GM12892 (cell line): Measurements from ENCODE around the gene STK17A.
"Not testable (repeated sequence)": the region's sequence is repeated elsewhere in the genome, so short reads cannot be mapped to it uniquely, and the experiment has no call there.

Experiments used
- DNase-seq: peaks from one replicate; pipeline ENCODE4 v3.0.0; 2011; ENCODE audit not compliant: insufficient read length
- FAIRE-seq: peaks from 2 replicates; lab custom pipeline; 2011; peaks lifted over from hg19 to GRCh38; lab: Jason Lieb, UNC
- POLR2A ChIP-seq: IDR thresholded peaks from 2 replicates; pipeline ENCODE4 v1.6.1; 2011; ENCODE audit warnings: low read depth, low read length, control low read depth
- POLR2AphosphoS5 ChIP-seq: IDR thresholded peaks from 2 replicates; pipeline ENCODE4 v1.6.1; 2011; ENCODE audit warnings: low read depth, low read length, control low read depth
- TAF1 ChIP-seq: IDR thresholded peaks from 2 replicates; pipeline ENCODE4 v1.6.1; 2011; ENCODE audit warnings: low read depth, mild to moderate bottlenecking, control low read depth, low read length, borderline replicate concordance

STK17A gene

DNA sequence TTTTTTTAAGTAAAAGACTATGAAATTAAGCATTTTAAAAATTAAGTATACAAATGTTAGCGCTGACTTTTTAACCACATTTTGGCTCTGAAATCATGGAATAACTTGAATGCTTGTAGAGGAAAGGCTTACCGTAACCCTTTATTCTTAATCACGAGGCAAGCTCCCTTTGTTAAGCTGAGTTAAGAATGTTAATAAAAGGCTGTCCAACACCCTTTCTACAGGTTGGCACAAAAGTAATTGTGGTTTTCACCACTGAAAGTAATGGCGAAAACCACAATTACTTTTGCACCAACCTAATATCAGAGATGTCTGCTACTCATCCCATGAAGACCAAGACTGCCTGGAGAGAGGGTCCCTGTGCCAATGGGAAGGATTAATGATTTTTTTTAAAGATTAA is 70.6 kb downstream of the STK17A start:
- DNase-seq (no peak), FAIRE-seq (no peak)
- no peak for TF ChIP-seq TAF1
- no peak for TF ChIP-seq POLR2A
- no peak for TF ChIP-seq POLR2AphosphoS5

GRCh38 chr7:43653891-43654504 is 71.1 kb downstream of the STK17A start:
- FAIRE-seq (peak; percentile 9), DNase-seq (no peak)
- TF ChIP-seq TAF1, result no peak
- no peak for TF ChIP-seq POLR2A
- no peak for TF ChIP-seq POLR2AphosphoS5

DNA sequence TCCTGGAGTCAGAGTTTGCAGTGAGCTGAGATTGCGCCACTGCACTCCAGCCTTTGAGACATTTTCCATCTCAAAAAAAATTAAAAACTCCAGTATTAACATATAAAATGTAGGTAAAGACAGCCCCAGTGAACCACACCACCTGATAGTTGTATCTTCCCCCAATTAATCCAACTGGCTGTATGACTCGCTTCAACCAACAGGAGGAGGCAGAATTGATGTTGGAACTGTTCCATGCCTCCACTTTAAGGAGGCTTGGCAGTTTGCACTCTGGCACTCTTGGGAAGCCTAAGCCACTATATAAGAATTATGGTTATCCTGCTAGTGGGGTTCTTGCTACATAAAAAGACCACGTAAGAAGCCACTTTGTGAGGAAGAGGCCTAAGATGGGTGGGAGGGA is 72.7 kb downstream of the STK17A start:
- TF ChIP-seq TAF1 (no peak), POLR2A (no peak), POLR2AphosphoS5 (no peak)
- no peak for DNase-seq
- no peak for FAIRE-seq

GRCh38 chr7:43656997-43657396 is 74.1 kb downstream of the STK17A start:
- DNase-seq (no peak), FAIRE-seq (no peak)
- no peak for TF ChIP-seq TAF1
- no peak for TF ChIP-seq POLR2A
- no peak for TF ChIP-seq POLR2AphosphoS5

GRCh38 chr7:43658718-43659548 is 76.0 kb downstream of the STK17A start:
- DNase-seq, result no peak
- no peak for TF ChIP-seq POLR2A
- TF ChIP-seq TAF1, result no peak
- no peak for TF ChIP-seq POLR2AphosphoS5

GRCh38 chr7:43659549-43659896 is 76.6 kb downstream of the STK17A start:
- DNase-seq (no peak), FAIRE-seq (no peak)
- TF ChIP-seq TAF1, result no peak
- TF ChIP-seq POLR2A, result no peak
- no peak for TF ChIP-seq POLR2AphosphoS5

More at GRCh38 chr7:43658718-43659548, 76.0 kb downstream of the STK17A start:
- FAIRE-seq, result peak; percentile 89

DNA sequence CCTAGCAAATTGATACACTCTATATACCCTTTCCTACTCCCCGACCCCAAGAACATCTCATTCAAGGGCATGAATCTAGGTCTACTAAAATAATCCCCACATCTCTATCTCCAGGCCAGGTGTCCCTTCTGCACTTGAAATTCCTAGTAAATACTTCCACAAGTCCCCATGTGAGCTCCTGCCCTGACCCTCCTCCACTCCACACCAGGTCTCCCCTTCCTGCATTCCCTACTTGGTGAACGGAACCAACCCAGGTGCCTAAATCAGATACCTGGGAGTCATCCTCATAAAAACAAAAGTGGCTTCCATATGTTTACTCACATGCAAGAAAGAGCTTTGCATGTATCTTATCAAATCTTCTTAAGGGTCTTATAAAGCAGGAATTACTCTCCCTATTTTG is 77.2 kb downstream of the STK17A start:
- FAIRE-seq (no peak), DNase-seq (no peak)
- TF ChIP-seq POLR2A (no peak), TAF1 (no peak), POLR2AphosphoS5 (no peak)

- FAIRE-seq (peak; percentile 88), DNase-seq (no peak)
- TF ChIP-seq POLR2A, result no peak
- TF ChIP-seq TAF1, result no peak
- no peak for TF ChIP-seq POLR2AphosphoS5
These were observed 81.8 kb downstream of the STK17A start for GRCh38 chr7:43664681-43665080.

- DNase-seq, result no peak
- TF ChIP-seq TAF1 (no peak), POLR2A (no peak), POLR2AphosphoS5 (no peak)
- no peak for FAIRE-seq
These were observed 84.0 kb downstream of the STK17A start for GRCh38 chr7:43666938-43667337.

DNA sequence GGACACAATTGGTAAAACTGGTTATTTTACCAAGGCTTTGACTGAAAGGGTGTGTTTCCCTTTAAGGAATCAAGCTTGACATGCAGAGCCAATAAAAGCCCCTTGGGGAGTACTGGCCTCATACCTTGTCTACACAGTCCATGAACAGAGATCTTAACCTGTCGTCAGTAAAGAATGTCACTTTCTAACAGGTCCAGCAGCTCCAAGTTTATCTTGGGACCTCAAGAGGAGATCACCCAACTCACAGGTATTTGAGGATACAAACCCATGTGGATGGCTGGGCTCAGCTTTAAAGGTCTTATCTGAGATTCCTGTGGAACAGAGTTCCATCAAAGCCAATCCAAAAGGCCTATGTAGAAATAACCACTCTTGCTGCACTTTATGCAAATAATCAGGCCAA is 85.1 kb downstream of the STK17A start:
- FAIRE-seq, result peak; percentile 30
- no peak for TF ChIP-seq POLR2AphosphoS5
- no peak for TF ChIP-seq TAF1
- TF ChIP-seq POLR2A, result no peak
- no peak for DNase-seq

GRCh38 chr7:43669286-43670081 is 86.6 kb downstream of the STK17A start:
- TF ChIP-seq POLR2A (no peak), TAF1 (no peak), POLR2AphosphoS5 (no peak)
- FAIRE-seq (no peak), DNase-seq (no peak)

GRCh38 chr7:43671521-43671920 is 88.6 kb downstream of the STK17A start:
- TF ChIP-seq POLR2AphosphoS5 (no peak), POLR2A (no peak), TAF1 (no peak)
- DNase-seq, result no peak
- FAIRE-seq, result no peak

- FAIRE-seq, DNase-seq: not testable (repeated sequence)
These were observed 90.5 kb downstream of the STK17A start for GRCh38 chr7:43673243-43673976.
